ENCODE results near the gene CHMP1A.

The CHMP1A gene

GRCh38 chr16:89613954-89614459 lies 43.5 kb downstream of the CHMP1A start:
- Histone ChIP-seq H3K4me3 (ENCODE audit: low read length) (no peak overlapping the region), H3K4me1 (ENCODE audit: control insufficient read depth, insufficient read depth, low read length) (no peaks in the 10 kb centered on the region), H3K27ac (ENCODE audit: low read depth, low read length) (no peak overlapping the region), H3K9ac (ENCODE audit: low read length) (no peak overlapping the region), H3K36me3 (ENCODE audit: control insufficient read depth, insufficient read depth, low read length) (no peaks in the 10 kb centered on the region), H3K27me3 (ENCODE audit: control insufficient read depth, insufficient read depth, low read length) (peaks cover 13% of the 10 kb centered on the region)

GRCh38 chr16:89613231-89613953 lies 44.1 kb downstream of the CHMP1A start, which contains the start of gene DPEP1:
Gene DPEP1 (plus strand): TSS chr16:89613642. CDS start chr16:89630411, 16,769 bp downstream.
- H3K27me3 ChIP-seq (ENCODE audit: control insufficient read depth, insufficient read depth, low read length), result peaks cover 13% of the 10 kb centered on the region

GRCh38 chr16:89612415-89613166 lies 44.9 kb downstream of the CHMP1A start:
- H3K9ac ChIP-seq (ENCODE audit: low read length), result no peak overlapping the region
- H3K4me1 ChIP-seq (ENCODE audit: control insufficient read depth, insufficient read depth, low read length), result no peaks in the 10 kb centered on the region
- no peak overlapping the region for H3K27ac ChIP-seq (ENCODE audit: low read depth, low read length)
- H3K27me3 ChIP-seq (ENCODE audit: control insufficient read depth, insufficient read depth, low read length), result peaks cover 13% of the 10 kb centered on the region
- no peaks in the 10 kb centered on the region for H3K36me3 ChIP-seq (ENCODE audit: control insufficient read depth, insufficient read depth, low read length)
- no peak overlapping the region for H3K4me3 ChIP-seq (ENCODE audit: low read length)

More at GRCh38 chr16:89613231-89613953, 44.1 kb downstream of the CHMP1A start, which contains the start of gene DPEP1:
- Histone ChIP-seq H3K4me1 (ENCODE audit: control insufficient read depth, insufficient read depth, low read length) (no peaks in the 10 kb centered on the region), H3K9ac (ENCODE audit: low read length) (no peak within 1 kb of the TSS), H3K27ac (ENCODE audit: low read depth, low read length) (no peak within 1 kb of the TSS), H3K36me3 (ENCODE audit: control insufficient read depth, insufficient read depth, low read length) (no peaks in the 10 kb centered on the region), H3K4me3 (ENCODE audit: low read length) (no peak within 1 kb of the TSS)

DNA sequence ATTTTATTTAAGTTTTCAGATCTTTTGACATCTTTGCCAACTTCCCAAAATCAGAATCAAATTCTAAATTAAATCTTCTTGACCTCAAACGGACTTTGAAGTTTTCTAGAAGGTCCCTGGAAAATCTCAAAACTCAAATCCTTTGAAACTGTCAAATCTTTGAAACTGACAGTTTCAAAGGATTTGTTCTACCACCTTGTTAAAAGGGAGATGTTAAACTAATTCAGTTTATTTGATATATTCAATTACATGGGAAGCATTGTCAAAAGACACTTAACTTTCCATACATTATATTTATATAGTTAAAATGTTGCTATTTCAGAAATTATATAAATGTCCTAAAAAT lies 47.4 kb downstream of the CHMP1A start:
- no peak overlapping the region for H3K9ac ChIP-seq (ENCODE audit: low read length)
- peaks cover 10% of the 10 kb centered on the region for H3K27me3 ChIP-seq (ENCODE audit: control insufficient read depth, insufficient read depth, low read length)
- no peaks in the 10 kb centered on the region for H3K4me1 ChIP-seq (ENCODE audit: control insufficient read depth, insufficient read depth, low read length)
- no peaks in the 10 kb centered on the region for H3K36me3 ChIP-seq (ENCODE audit: control insufficient read depth, insufficient read depth, low read length)
- no peak overlapping the region for H3K27ac ChIP-seq (ENCODE audit: low read depth, low read length)
- H3K4me3 ChIP-seq (ENCODE audit: low read length), result no peak overlapping the region

DNA sequence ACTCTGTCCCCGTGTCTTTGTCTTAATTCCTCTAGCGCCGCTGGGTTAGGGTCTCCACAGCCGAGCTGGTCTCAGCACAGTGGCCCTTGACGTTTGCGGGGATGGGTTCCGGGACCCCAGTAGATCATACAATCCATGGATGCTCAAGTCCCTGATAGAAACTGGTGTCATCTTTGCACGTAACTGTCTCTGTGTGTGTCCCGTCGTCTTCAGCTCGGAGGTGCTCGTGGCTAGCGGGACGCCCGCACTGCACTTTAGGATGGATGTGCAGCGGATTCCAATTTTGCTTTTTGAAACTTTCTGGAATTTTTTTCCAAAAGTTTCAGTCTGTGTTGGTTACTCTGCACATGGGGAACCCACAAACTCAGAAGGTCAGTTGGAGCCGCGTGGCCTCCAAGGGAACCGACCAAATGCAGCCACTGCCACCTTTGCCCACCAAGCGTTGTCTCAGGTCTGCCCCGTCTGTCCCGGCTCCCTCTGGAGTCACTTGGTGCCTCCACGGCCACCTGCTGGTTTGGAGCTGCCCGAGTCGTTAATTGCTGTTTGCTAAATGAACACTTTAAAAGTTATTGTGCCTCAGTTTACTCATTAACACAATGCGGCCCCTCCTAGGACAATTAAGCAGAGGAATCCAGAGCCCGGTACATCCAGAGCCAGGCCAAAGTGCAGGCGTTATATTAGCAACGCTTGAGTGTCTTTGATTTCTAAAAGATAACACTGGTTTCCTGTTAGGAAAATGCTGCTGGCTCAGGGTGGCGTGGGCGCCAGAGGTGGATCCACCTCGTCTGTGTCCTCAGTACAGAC lies 49.4 kb downstream of the CHMP1A start:
- Histone ChIP-seq H3K4me3 (ENCODE audit: low read length) (no peak overlapping the region), H3K9ac (ENCODE audit: low read length) (no peak overlapping the region), H3K27me3 (ENCODE audit: control insufficient read depth, insufficient read depth, low read length) (peaks cover 6% of the 10 kb centered on the region), H3K4me1 (ENCODE audit: control insufficient read depth, insufficient read depth, low read length) (no peaks in the 10 kb centered on the region), H3K36me3 (ENCODE audit: control insufficient read depth, insufficient read depth, low read length) (no peaks in the 10 kb centered on the region), H3K27ac (ENCODE audit: low read depth, low read length) (no peak overlapping the region)

DNA sequence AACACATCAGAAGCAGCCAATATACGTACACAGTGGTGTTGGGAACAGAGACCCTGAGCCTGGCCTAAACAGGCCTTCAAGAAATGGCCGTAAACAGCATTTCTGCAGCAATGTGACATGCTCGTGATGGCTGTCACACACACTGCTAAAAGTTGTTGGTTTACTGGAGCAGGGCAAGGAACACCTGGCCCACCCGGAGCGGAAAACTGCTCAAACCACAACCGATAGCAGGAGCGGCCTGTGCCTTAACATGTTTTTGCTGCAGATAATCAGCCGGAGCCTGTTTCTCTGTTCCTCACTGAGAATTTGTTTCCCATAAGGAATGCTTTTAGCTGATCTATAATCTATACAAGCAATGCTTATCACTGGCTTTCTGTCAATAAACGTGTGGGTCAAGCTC lies 50.1 kb downstream of the CHMP1A start:
- no peak overlapping the region for H3K4me3 ChIP-seq (ENCODE audit: low read length)
- no peaks in the 10 kb centered on the region for H3K4me1 ChIP-seq (ENCODE audit: control insufficient read depth, insufficient read depth, low read length)
- no peak overlapping the region for H3K9ac ChIP-seq (ENCODE audit: low read length)
- H3K36me3 ChIP-seq (ENCODE audit: control insufficient read depth, insufficient read depth, low read length), result no peaks in the 10 kb centered on the region
- no peak overlapping the region for H3K27ac ChIP-seq (ENCODE audit: low read depth, low read length)
- peaks cover 7% of the 10 kb centered on the region for H3K27me3 ChIP-seq (ENCODE audit: control insufficient read depth, insufficient read depth, low read length)

- Histone ChIP-seq H3K36me3 (ENCODE audit: control insufficient read depth, insufficient read depth, low read length) (no peaks in the 10 kb centered on the region), H3K9ac (ENCODE audit: low read length) (no peak overlapping the region), H3K27me3 (ENCODE audit: control insufficient read depth, insufficient read depth, low read length) (peaks cover 5% of the 10 kb centered on the region), H3K27ac (ENCODE audit: low read depth, low read length) (no peak overlapping the region), H3K4me1 (ENCODE audit: control insufficient read depth, insufficient read depth, low read length) (no peaks in the 10 kb centered on the region), H3K4me3 (ENCODE audit: low read length) (no peak overlapping the region)
These were observed 51.5 kb downstream of the CHMP1A start for GRCh38 chr16:89606006-89606405.

DNA sequence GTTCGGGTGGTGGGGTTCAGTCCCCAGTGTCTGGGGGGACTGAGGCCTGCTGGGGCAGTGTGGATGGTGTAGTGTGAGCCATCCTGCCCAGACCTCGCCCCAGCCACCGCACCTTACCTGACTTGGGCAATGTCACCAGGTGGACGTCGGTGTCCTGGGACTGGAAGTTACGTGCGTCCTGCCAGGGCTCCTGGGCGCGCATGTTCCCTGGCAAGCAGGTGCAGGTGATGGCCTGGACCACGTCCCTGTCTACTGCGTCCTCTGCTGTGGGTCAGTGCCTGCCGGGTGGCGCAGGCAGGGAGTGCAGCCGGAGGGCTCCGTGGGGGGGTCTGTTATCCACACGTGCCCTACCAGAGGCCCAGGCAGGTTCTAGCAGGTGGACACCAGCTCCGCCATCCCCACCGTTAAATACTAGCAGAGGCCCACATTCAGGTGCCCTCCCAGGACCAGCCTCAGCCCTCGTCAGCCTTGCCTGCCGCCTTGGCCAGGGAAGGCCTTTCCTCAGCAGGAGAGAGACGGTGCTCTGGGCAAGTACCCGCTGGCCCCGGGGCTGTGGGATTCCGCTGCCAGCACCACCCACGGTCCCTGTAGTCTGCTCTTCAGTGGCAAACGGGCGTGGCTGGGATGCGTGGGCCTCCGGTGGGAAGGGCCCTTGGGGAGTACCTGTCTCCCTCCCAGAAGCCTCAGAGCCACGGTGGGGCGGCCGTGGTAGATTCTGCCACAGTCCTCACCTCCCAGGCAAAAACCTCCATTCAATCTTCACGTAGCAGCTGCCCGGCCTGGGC lies 52.1 kb downstream of the CHMP1A start:
- H3K4me1 ChIP-seq (ENCODE audit: control insufficient read depth, insufficient read depth, low read length), result no peaks in the 10 kb centered on the region
- no peak overlapping the region for H3K27ac ChIP-seq (ENCODE audit: low read depth, low read length)
- no peaks in the 10 kb centered on the region for H3K36me3 ChIP-seq (ENCODE audit: control insufficient read depth, insufficient read depth, low read length)
- peaks cover 5% of the 10 kb centered on the region for H3K27me3 ChIP-seq (ENCODE audit: control insufficient read depth, insufficient read depth, low read length)
- H3K9ac ChIP-seq (ENCODE audit: low read length), result no peak overlapping the region
- H3K4me3 ChIP-seq (ENCODE audit: low read length), result no peak overlapping the region

- no peak overlapping the region for H3K4me3 ChIP-seq (ENCODE audit: low read length)
- peaks cover 5% of the 10 kb centered on the region for H3K27me3 ChIP-seq (ENCODE audit: control insufficient read depth, insufficient read depth, low read length)
- H3K4me1 ChIP-seq (ENCODE audit: control insufficient read depth, insufficient read depth, low read length), result no peaks in the 10 kb centered on the region
- H3K27ac ChIP-seq (ENCODE audit: low read depth, low read length), result no peak overlapping the region
- H3K9ac ChIP-seq (ENCODE audit: low read length), result no peak overlapping the region
- H3K36me3 ChIP-seq (ENCODE audit: control insufficient read depth, insufficient read depth, low read length), result no peaks in the 10 kb centered on the region
These were observed 52.7 kb downstream of the CHMP1A start for GRCh38 chr16:89604764-89605163.

- no peaks in the 10 kb centered on the region for H3K36me3 ChIP-seq (ENCODE audit: control insufficient read depth, insufficient read depth, low read length)
- no peak overlapping the region for H3K9ac ChIP-seq (ENCODE audit: low read length)
- no peaks in the 10 kb centered on the region for H3K4me1 ChIP-seq (ENCODE audit: control insufficient read depth, insufficient read depth, low read length)
- H3K4me3 ChIP-seq (ENCODE audit: low read length), result no peak overlapping the region
- H3K27ac ChIP-seq (ENCODE audit: low read depth, low read length), result no peak overlapping the region
- H3K27me3 ChIP-seq (ENCODE audit: control insufficient read depth, insufficient read depth, low read length), result peaks cover 5% of the 10 kb centered on the region
These were observed 54.4 kb downstream of the CHMP1A start for GRCh38 chr16:89602952-89603590.

GRCh38 chr16:89602273-89602951 lies 55.1 kb downstream of the CHMP1A start:
- Histone ChIP-seq H3K4me3 (ENCODE audit: low read length) (no peak overlapping the region), H3K4me1 (ENCODE audit: control insufficient read depth, insufficient read depth, low read length) (no peaks in the 10 kb centered on the region), H3K9ac (ENCODE audit: low read length) (no peak overlapping the region), H3K27me3 (ENCODE audit: control insufficient read depth, insufficient read depth, low read length) (peaks cover 5% of the 10 kb centered on the region), H3K27ac (ENCODE audit: low read depth, low read length) (no peak overlapping the region), H3K36me3 (ENCODE audit: control insufficient read depth, insufficient read depth, low read length) (no peaks in the 10 kb centered on the region)

Data from rectal smooth muscle tissue (tissue), 1 donor.